Calu3 (cell line): ENCODE results near the gene PSAP. TPM values are rescaled to one million over a fixed set of nuclear protein-coding genes. Genes with fewer than 3 reads are reported as not detected.

Source experiments
- BruUV-seq: library from RNA; stranded (reverse); fragments of 400-500 nt; replicated peaks from 2 replicates; lab custom pipeline; 2021; lab: Mats Ljungman, UMichigan
- CTCF ChIA-PET: fragments of 300-600 bp; sonication (Branson Sonifier 250); formaldehyde crosslinking; loops from one replicate; lab custom pipeline; 2022; ENCODE audit warnings: antibody characterized with exemption; lab: Charles Lee
- DNase-seq: peaks from one replicate; pipeline ENCODE4 v3.0.0; 2022
- H3K27ac Mint-ChIP-seq: one replicate; pipeline ENCODE4 v1.8.0; 2022; ENCODE audit warnings: mixed read lengths; ENCODE audit not compliant: unreplicated experiment
- H3K27me3 Mint-ChIP-seq: one replicate; pipeline ENCODE4 v1.8.0; 2022; ENCODE audit warnings: mixed read lengths; ENCODE audit not compliant: unreplicated experiment
- H3K36me3 Mint-ChIP-seq: one replicate; pipeline ENCODE4 v1.8.0; 2022; ENCODE audit warnings: mild to moderate bottlenecking, moderate library complexity, mixed read lengths; ENCODE audit not compliant: insufficient read depth, unreplicated experiment
- H3K4me1 Mint-ChIP-seq: one replicate; pipeline ENCODE4 v1.8.0; 2022; ENCODE audit warnings: mild to moderate bottlenecking, low read depth, mixed read lengths; ENCODE audit not compliant: unreplicated experiment
- H3K4me3 Mint-ChIP-seq: one replicate; pipeline ENCODE4 v1.8.0; 2022; ENCODE audit warnings: mild to moderate bottlenecking, low read depth, moderate library complexity, mixed read lengths; ENCODE audit not compliant: unreplicated experiment
- H3K9me3 Mint-ChIP-seq: one replicate; pipeline ENCODE4 v1.8.0; 2022; ENCODE audit warnings: low read depth, mixed read lengths; ENCODE audit not compliant: unreplicated experiment
- intact Hi-C: fragments of 100-400 bp; cut with micrococcal nuclease; formaldehyde crosslinking; loops from one replicate; pipeline ENCODE4 v1.10.0; 2022; ENCODE audit not compliant: unreplicated experiment
- total RNA-seq: library from RNA; stranded (reverse); gene quantifications from 2 replicates; pipeline ENCODE4 v1.2.3, GENCODE V29; 2022
- TF ChIP-seq, protein P1 (sequence below): fragments of 200-600 bp; IDR thresholded peaks from one replicate; pipeline ENCODE4 v1.8.0; 2022; ENCODE audit warnings: antibody characterized with exemption; ENCODE audit not compliant: unreplicated experiment

Gene PSAP
- total RNA-seq, 1 experiment from 2014 or later: 840 TPM

DNA sequence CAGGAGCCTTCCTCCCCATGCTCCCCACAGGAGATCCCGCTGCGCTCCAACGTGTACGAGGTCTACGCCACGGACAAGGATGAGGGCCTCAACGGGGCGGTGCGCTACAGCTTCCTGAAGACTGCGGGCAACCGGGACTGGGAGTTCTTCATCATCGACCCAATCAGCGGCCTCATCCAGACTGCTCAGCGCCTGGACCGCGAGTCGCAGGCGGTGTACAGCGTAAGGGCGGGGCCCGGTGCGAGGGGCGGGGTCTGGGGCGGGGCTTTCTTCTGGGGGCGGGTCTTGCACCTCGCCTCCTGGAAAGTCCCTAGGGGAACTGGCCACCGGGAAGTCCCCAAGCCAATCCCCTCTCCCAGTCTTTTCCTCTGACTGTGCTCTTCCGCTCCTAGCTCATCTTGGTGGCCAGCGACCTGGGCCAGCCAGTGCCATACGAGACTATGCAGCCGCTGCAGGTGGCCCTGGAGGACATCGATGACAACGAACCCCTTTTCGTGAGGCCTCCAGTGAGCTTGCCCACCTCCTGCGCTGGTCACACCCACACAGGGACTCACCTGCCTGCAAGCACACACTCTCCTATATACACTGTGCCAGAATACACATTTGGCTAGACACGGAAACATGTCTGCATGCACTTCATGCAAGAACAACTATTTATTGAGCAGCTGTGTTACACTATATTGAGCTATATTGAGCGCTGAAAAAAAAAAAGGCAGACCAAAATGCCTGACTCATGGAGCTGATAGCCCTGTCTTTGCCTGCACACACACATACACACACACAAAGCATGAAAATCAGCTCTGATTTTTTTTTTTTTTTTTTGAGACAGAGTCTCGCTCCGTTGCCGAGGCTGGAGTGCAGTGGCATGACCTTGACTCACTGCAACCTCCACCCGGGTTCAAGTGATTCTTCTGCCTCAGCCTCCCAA lies 45.0 kb downstream of the PSAP start:
- H3K4me3 Mint-ChIP-seq: no peak overlapping the region
- no peak overlapping the region for H3K27ac Mint-ChIP-seq
- BruUV-seq: no TSS peak
- peaks cover 10% of the 10 kb centered on the region for H3K36me3 Mint-ChIP-seq
- intact Hi-C loops: no loop called here
- no peak for DNase-seq
- peaks cover 7% of the 10 kb centered on the region for H3K4me1 Mint-ChIP-seq
- TF ChIP-seq, protein P1, sequence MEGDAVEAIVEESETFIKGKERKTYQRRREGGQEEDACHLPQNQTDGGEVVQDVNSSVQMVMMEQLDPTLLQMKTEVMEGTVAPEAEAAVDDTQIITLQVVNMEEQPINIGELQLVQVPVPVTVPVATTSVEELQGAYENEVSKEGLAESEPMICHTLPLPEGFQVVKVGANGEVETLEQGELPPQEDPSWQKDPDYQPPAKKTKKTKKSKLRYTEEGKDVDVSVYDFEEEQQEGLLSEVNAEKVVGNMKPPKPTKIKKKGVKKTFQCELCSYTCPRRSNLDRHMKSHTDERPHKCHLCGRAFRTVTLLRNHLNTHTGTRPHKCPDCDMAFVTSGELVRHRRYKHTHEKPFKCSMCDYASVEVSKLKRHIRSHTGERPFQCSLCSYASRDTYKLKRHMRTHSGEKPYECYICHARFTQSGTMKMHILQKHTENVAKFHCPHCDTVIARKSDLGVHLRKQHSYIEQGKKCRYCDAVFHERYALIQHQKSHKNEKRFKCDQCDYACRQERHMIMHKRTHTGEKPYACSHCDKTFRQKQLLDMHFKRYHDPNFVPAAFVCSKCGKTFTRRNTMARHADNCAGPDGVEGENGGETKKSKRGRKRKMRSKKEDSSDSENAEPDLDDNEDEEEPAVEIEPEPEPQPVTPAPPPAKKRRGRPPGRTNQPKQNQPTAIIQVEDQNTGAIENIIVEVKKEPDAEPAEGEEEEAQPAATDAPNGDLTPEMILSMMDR: no peak
- peaks cover 2% of the 10 kb centered on the region for H3K9me3 Mint-ChIP-seq
- CTCF ChIA-PET: interaction anchor here (0.6 to 1.0 kb wide), 5 partner anchors 19 to 1796 kb away, joined by 3 to 6 read pairs (median 4); no protein-coding TSS in a partner anchor
- peaks cover 34% of the 10 kb centered on the region for H3K27me3 Mint-ChIP-seq

DNA sequence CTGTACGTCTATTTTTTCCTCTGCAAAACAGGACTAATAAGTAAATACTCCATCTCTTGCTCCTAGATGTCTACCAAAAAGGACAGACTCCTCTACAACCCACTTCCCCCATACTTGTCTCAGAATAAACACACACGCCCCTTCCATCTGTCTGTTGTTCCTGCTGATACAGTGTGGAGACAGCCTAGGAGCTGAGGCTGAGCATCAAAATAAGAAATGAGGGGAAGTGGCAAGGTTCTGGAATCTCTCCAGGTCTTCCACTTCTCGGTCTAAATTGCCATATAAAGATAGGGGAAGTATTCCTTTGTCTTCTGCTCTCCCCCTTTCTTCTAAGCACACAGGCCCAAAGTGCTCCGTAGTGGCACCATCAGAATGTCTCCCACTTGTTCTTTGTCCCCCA lies 47.0 kb downstream of the PSAP start:
- Mint-ChIP-seq H3K27me3 (peaks cover 34% of the 10 kb centered on the region), H3K4me1 (peaks cover 7% of the 10 kb centered on the region), H3K9me3 (peaks cover 2% of the 10 kb centered on the region), H3K4me3 (no peak overlapping the region), H3K36me3 (peaks cover 10% of the 10 kb centered on the region), H3K27ac (no peak overlapping the region)
- TF ChIP-seq, protein P1: no peak
- DNase-seq: no peak
- no TSS peak for BruUV-seq
- intact Hi-C loops: no loop called here
- CTCF ChIA-PET: no interaction called here

DNA sequence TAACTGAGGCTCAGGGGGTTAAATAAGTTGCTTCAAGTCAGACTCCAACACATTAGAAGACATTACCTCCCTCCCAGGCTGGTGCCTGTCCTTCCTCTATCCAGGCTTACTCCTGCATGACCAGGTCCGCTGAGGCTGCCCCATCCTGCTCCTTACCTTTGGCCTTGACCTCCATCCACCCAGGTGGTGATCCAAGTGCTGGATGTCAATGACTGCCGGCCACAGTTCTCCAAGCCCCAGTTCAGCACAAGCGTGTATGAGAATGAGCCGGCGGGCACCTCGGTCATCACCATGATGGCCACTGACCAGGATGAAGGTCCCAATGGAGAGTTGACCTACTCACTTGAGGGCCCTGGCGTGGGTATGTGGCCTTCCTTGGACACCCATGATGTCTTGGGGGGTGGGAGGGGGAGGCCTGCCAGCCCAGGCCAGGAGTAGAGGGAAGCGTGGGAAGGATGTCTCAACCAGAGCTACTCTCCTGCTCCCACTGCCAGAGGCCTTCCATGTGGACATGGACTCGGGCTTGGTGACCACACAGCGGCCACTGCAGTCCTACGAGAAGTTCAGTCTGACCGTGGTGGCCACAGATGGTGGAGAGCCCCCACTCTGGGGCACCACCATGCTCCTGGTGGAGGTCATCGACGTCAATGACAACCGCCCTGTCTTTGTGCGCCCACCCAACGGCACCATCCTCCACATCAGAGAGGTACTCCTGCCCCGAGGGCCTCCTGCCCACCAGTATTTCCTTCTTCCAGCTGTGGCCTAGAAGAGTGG lies 48.1 kb downstream of the PSAP start:
- Mint-ChIP-seq H3K9me3 (no peaks in the 10 kb centered on the region), H3K27me3 (peaks cover 25% of the 10 kb centered on the region), H3K4me1 (peaks cover 7% of the 10 kb centered on the region), H3K27ac (no peak overlapping the region), H3K36me3 (peaks cover 2% of the 10 kb centered on the region), H3K4me3 (no peak overlapping the region)
- CTCF ChIA-PET: interaction anchor here (1.0 kb wide), 1 partner anchor 9 kb away, joined by 3 read pairs; no protein-coding TSS in a partner anchor
- no peak for DNase-seq
- BruUV-seq: no TSS peak
- intact Hi-C loops: no loop called here
- TF ChIP-seq, protein P1: no peak

DNA sequence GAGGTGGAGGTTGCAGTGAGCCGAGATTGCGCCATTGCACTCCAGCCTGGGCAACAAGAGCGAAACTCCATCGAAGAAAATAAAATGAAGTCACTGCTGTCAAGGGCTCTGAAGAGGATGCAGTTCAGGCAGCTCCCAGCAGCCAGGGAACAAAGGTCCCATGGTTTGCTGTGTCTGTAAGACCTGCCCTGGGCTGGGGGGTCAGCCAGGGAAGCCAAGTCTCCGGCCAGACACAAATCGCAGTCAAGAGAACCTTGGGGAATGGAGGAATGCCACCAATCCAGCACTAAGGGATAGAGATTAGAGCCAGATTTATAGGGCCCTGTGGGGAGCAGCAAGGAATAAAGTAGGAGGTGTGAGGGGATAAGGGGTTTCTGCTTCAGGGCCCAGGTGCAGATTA lies 48.8 kb downstream of the PSAP start:
- CTCF ChIA-PET: no interaction called here
- no TSS peak for BruUV-seq
- no peak for DNase-seq
- Mint-ChIP-seq H3K4me1 (peaks cover 7% of the 10 kb centered on the region), H3K9me3 (no peaks in the 10 kb centered on the region), H3K27me3 (peaks cover 21% of the 10 kb centered on the region), H3K27ac (no peak overlapping the region), H3K4me3 (no peak overlapping the region), H3K36me3 (no peaks in the 10 kb centered on the region)
- intact Hi-C loops: no loop called here
- TF ChIP-seq, protein P1: no peak
